Activated CD4-positive, CD25-positive, alpha-beta regulatory T cell treated with anti-CD3 and anti-CD28 coated beads, Interleukin-2, amount 50 U/mL, for 24 hours (primary cell): ENCODE results near the gene ZHX3.

Experiments
- ATAC-seq, 2 donors: fragments of 150-1000 bp; cut with Tn5 transposase; one replicate each; pipeline ENCODE4 v1.10.0; 2021; ENCODE audit warnings: mild to moderate bottlenecking in 1 of 2, moderate library complexity in 1 of 2

ZHX3 gene

GRCh38 chr20:41221614-41222218, 95.8 kb downstream of the ZHX3 start:
- no peak for ATAC-seq

DNA sequence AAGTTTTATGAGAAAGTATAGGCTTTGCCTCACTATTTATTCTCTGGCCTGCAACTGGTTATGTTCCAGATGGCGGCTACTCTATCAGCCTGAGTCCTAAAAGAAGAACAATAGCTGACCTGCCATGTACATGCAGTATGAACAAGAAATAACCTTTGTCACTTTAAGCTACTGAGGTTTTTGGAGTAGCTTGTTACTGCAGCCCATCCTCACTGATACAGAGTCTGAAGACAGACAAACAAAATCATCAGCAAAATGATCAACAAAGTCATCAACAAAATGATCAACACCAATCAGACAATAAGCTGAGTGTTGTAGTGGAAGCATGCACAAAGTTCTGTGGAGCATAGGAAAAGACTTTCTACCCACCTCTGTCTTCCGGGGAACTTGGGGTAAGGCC, 97.7 kb downstream of the ZHX3 start:
- ATAC-seq: no peak

DNA sequence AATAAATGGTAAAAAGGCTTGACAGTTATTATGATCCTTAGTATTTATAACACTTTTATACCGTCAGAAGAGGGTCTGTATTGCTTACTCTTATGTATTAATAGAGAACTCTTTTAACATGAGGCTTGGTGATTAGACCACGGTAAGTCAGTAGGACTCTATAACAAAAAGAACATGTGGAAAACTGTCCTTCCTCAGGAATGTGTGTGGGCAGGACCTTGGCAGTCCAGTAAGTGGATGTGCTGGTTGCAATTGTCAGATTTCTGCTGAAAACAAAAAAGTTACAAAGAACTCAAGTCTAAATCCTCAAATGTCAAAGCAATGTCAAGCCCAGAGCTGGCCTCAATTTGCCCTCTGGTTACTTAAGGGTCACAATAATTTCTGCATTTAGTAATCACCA, 99.1 kb downstream of the ZHX3 start:
- no peak for ATAC-seq

- no peak for ATAC-seq
Measured at GRCh38 chr20:41217422-41217821, 100.1 kb downstream of the ZHX3 start.

GRCh38 chr20:41214666-41215065, 102.9 kb downstream of the ZHX3 start:
- no peak for ATAC-seq

DNA sequence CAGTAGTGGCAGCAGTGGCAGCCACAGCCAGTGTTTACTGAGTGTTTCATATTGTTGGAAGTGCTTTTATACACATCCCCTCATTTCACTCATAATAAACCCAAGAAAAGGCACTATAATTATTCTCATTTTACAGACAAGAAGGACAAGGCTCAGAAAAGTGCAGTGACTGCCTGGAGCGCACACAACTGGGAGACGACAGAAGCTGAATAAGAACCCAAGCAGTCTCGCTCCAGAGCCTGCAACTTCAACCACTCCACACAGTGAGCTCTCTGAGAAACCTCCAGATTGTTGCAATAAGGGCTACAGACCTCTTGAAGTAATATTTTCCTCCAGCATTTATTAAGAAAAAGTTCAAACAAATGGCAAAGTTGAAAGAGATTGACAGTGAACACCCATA, 103.3 kb downstream of the ZHX3 start:
- no peak for ATAC-seq

DNA sequence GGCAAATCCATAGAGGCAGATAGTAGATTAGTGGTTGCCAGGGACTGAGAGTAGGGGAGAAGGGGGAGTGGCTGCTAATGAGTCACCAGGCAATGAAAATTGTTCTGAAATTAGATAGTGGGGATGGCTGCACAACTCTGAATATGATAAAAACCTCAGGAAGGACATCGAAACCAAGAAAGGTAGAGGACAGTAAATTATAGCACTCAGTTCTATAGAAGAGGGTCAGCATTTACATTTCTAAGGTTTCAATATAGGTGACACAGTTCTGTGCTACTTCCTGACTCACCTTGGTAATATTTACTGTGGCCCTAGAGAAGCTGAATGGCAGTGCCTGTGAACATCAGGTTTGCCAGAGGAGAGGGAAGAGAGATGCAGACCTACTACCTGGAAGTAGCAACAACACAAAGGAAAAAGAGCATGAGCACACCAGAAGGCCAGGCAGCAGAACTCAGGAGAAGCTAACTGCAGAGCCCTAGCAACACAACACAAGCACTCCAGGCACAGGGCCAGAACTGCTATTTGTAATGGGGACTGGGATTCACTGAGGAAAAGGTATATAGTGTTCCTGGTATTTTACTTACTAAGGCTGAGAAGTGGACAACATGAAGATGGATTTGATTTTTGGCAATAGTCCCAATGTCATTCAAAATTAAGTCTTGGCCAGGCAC, 104.2 kb downstream of the ZHX3 start:
- no peak for ATAC-seq

DNA sequence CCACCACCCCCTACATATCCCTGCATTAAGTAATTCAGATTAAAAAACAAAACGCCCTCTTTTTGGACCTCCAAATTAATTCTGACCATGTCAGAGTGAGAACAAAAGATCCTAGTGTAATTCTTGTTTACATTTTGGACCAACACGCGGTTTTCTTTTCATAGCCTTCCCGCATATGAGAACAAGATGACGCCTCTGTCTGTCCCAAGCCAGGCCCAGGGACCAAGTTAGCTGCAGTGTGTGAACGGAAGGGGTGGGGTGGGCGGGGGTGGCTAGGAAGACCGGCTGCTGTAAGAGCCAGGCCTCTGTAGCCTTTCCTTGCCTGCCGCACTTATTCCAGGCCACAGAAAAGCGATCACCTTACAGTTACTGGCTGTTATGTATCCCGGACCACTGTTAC, 112.2 kb downstream of the ZHX3 start:
- no peak for ATAC-seq

DNA sequence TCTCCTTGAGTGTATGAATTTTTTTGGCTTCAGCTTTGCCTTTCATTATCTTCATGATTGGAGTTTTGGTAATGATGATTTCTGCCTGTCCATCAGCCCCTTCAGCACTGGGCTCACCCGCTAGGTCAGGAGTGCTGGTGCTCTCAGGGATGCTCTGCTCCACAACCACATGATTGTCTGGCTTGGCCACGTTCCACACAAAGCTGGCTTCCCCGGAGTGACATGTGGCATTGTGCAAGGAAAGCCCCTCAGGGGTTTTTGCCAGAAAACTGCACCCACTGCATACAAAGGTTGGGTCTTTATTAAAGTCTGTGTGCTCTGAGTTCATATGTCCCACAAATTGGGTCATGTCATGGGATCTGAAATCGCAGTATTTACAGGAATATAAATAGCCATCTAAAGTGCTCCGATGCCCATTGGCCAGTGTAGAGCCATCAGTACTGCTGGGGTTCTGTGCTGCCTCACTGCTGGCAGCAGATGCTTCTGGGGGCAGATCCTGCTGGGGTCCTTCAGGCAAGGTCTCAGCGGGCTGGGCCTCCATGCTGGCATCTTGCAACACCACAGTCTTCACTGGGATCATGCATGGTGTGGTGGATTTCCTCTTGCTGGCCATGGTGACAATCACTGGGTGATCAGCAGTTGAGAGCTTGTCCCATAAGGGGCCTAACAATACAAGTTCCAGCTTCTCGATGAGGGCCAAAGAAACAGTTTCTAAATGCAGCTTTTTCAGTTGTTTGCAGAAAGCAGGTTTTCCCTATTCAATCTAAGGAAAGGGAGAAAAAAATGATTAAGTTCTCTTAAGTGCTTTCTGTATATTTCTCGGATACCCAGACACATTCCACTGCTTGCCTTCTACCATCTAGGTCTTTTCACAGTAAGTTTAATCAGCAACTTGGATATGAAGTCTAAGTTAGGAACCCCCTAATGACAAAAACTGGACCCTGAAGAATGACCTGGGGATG, 112.9 kb downstream of the ZHX3 start:
- ATAC-seq: no peak

DNA sequence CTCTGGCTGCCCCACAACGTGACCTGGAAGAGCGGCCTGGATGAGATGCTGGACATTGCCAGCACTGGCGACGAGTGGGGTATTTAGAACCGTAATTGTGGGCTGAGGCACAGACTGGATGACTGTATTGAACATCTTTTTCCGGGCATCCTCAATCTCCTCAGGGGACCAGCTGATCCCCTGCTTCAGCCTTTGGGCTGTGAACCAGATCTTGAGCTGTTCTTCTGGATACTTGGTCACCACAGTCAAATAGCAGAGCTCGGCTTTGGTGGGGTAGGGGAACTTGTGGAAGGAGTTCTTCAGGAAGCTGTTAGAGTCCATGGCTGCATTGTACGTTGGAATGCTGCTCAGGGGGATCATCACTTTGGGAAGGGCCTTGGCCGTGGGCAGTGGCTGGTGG, 113.9 kb downstream of the ZHX3 start:
- ATAC-seq: no peak

DNA sequence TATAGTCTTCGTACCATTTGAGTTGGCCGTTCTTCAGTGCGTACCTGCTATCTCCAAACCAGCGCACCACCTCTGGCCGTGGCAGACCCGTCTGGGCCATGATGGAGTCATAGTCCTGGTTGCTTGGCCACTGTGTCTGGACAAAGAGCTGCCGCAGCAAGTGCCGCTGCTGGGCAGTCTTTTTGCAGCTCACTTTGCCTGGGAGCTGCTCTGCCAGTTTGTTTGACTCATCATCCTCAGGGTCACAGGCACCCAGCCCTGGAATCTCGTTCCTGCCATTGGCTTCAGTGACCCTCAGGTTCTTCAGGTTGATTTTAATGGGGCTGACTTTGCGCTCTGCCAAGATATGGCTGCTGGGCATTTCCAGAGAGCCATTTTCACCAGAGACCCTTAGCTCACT, 115.1 kb downstream of the ZHX3 start:
- no peak for ATAC-seq

DNA sequence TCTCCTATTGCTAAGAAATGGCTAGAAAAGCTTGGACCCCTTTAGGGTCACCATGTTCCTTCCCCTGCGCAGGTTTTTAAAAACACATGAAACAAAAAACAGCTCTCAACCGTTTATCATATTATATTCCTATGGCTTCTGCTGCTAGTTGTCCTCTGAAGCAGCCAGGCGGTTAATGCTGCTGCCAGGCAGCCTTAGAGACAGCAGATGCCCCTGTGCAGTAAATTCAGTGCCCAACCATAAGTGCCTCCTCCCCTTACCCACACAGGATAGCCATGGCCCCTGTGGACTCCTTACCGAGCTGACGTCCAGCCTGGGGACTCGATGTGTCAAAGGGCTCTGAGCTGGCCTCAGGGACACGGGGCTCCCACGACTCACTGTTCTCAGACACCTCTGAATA, 115.8 kb downstream of the ZHX3 start:
- ATAC-seq: no peak

DNA sequence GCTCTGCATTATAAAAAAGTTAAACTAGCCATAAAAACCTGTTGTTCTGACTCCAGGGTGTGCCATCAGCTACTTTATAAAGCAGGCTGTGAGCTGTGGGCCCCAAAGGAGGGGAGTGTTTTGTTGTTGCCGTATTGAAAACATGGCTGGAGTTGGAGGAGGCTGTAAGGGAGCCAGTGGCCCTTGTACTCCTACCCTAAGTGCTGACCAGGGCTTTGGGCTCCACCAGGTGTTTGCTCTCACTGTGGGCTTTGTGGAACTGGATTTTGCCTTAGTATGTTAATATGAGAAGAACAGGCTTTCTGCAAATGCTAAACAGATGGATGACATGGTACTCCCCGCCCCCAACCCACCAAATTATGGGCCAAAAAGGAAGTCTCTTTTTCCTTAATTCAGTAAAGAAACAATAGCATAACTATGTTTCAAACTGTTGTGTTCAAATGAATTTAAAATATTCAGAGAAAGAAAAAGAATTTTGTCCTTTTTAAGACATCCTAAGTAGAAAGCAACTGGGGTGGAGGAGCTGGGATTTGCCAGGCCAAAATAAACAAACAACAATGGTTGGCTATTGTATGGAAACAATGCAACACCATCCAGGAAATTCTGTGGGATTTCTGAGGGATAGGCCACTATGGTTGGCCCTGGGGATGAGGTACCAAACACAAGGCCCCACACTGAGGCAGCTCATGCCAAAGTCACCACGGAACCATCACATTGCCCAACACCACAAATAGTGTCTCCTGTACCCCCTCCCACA, 116.9 kb downstream of the ZHX3 start:
- ATAC-seq: no peak

DNA sequence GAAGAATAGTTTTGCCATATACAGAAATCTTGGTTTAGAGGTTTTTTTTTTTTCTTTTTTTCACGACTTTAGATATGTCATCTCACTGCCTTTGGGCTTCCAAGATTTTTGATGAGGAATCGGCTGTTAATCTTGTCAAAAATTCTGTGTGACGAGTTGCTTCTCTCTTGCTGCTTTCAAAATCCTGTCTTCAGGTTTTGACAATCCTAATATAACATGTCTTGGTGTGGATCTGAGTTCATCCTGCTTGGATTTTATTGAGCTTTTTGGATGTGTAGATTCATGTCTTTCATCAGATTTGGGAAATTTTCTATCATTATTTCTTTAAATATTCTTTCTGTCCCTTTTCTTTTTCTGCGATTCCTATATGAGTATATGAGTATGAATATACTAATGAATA, 119.1 kb downstream of the ZHX3 start:
- no peak for ATAC-seq

DNA sequence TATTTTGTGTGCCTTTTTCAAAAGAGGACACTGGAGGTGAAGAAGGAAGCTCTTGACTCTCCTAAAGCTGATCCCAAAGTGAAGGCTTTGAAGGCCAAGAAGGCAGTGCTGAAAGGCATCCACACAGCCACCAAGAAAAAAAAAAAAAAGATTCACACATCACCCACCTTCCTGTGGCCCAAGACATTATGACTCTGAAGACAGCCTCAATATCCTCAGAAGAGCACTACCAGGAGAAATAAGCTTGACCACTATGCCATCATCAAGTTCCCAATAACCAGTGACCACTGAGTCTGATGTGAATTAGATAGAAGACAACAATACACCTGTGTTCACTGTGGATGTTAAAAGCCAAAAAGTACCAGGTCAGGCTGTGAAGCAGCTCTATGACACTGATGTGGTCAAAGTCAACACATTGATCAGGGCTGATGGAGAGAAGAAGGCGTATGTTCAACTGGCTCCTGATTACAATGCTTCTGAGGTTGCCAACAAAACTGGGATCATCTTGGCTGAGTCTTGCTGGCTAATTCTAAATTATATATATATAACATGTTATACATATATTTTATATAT, 120.8 kb downstream of the ZHX3 start:
- ATAC-seq: no peak

- ATAC-seq: no peak
Measured at GRCh38 chr20:41192575-41192974, 125.0 kb downstream of the ZHX3 start.

- no peak for ATAC-seq
Measured at GRCh38 chr20:41191562-41192500, 125.7 kb downstream of the ZHX3 start.

GRCh38 chr20:41187668-41188067, 129.9 kb downstream of the ZHX3 start:
- ATAC-seq: no peak

GRCh38 chr20:41185013-41185757, 132.3 kb downstream of the ZHX3 start:
- ATAC-seq: no peak

- ATAC-seq: no peak
Measured at GRCh38 chr20:41183831-41184230, 133.7 kb downstream of the ZHX3 start.

DNA sequence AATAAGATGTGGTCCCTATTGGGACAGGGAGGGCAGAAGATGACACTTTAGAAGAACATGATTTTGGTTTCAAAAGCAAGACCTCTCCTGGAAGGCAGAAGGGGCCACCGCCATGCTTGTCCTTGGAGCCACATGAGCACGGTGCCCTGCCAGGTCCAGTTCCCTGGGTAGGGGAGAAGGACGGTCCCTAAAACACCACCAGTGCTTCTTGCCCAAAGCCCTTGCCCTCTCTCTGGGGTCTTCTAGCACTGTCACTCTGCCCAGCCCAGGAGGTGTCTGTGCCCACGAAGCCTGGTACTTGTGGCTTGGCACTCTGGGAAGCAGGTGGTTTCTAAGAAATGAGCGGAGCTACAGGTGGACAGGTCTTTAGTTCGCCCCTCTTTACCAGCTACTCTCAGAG, 134.1 kb downstream of the ZHX3 start:
- ATAC-seq: no peak
